Activated B cell treated with CpG ODN at 0.5 μM for 24 hours (primary cell): ENCODE data around the gene ANKRD9. TPM values are rescaled to one million over a fixed set of nuclear protein-coding genes. Genes with fewer than 3 reads are reported as not detected.
A peak's percentile ranks its signal among the peaks of the same experiment; 100 is the strongest.

Experiments used
- ATAC-seq: fragments of 200-7000 bp; cut with Tn5 transposase; one replicate; pipeline ENCODE4 v1.10.0; 2021; ENCODE audit warnings: low read depth, mild to moderate bottlenecking, moderate library complexity
- CTCF ChIA-PET: fragments of 350-600 bp; sonication (Branson Sonifier 250); formaldehyde crosslinking; loops from one replicate; lab custom pipeline; 2021; ENCODE audit warnings: antibody characterized with exemption; lab: Charles Lee
- POLR2A ChIA-PET: fragments of 350-600 bp; sonication (Branson Sonifier 250); formaldehyde crosslinking; loops from one replicate; lab custom pipeline; 2021; ENCODE audit warnings: antibody characterized with exemption; lab: Charles Lee
- DNase-seq: peaks from one replicate; pipeline ENCODE4 v3.0.0; 2022
- H3K27ac Mint-ChIP-seq: one replicate; pipeline ENCODE4 v1.8.0; 2020; ENCODE audit warnings: mixed read lengths
- H3K27me3 Mint-ChIP-seq: one replicate; pipeline ENCODE4 v1.8.0; 2021; ENCODE audit warnings: mixed read lengths
- H3K36me3 Mint-ChIP-seq: one replicate; pipeline ENCODE4 v1.8.0; 2021; ENCODE audit warnings: low read depth, mixed read lengths
- H3K4me1 Mint-ChIP-seq: one replicate; pipeline ENCODE4 v1.8.0; 2021; ENCODE audit warnings: mixed read lengths
- H3K4me3 Mint-ChIP-seq: one replicate; pipeline ENCODE4 v1.8.0; 2020; ENCODE audit warnings: mild to moderate bottlenecking, mixed read lengths
- H3K9me3 Mint-ChIP-seq: one replicate; pipeline ENCODE4 v1.8.0; 2020; ENCODE audit warnings: mixed read lengths
- intact Hi-C: fragments of 100-400 bp; cut with micrococcal nuclease; formaldehyde crosslinking; loops from one replicate; pipeline ENCODE4 v1.15.1; 2024
- total RNA-seq: library from RNA; stranded (reverse); gene quantifications from 2 replicates; pipeline ENCODE4 v1.2.3, GENCODE V29; 2022
- TF ChIP-seq, protein P1 (sequence below): fragments of 200-600 bp; IDR thresholded peaks from one replicate; pipeline ENCODE4 v1.8.0; 2022; ENCODE audit warnings: antibody characterized with exemption, mild to moderate bottlenecking

Gene ANKRD9
- total RNA-seq, 1 donor from 2014 or later, result 1.8 TPM

- Mint-ChIP-seq H3K36me3 (no peaks in the 10 kb centered on the region), H3K27ac (no peak overlapping the region)
Measured at GRCh38 chr14:102512793-102513300, 3.3 kb upstream of the ANKRD9 start.

DNA sequence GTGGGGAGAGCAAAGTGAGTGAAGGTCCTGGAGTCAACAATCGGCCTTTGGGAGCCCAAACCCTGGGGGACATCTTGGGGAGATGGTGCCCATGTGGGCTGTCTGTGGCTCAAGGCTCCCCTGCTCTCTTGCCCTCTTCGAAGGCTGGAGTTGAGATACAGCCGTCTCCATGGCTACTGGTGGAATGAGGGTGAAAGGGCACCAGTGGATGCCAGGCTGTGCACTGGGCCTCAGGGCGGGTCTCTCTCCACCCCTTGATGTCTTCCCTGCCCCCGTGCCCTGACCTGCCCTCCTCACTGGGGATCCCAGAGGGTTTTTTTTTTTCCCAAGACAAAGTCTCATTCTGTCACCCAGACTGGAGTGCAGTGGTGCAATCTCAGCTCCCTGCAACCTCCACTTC is 2.0 kb upstream of the ANKRD9 start:
- ChIA-PET CTCF (no interaction called here), POLR2A (no interaction called here)
- TF ChIP-seq, protein P1, sequence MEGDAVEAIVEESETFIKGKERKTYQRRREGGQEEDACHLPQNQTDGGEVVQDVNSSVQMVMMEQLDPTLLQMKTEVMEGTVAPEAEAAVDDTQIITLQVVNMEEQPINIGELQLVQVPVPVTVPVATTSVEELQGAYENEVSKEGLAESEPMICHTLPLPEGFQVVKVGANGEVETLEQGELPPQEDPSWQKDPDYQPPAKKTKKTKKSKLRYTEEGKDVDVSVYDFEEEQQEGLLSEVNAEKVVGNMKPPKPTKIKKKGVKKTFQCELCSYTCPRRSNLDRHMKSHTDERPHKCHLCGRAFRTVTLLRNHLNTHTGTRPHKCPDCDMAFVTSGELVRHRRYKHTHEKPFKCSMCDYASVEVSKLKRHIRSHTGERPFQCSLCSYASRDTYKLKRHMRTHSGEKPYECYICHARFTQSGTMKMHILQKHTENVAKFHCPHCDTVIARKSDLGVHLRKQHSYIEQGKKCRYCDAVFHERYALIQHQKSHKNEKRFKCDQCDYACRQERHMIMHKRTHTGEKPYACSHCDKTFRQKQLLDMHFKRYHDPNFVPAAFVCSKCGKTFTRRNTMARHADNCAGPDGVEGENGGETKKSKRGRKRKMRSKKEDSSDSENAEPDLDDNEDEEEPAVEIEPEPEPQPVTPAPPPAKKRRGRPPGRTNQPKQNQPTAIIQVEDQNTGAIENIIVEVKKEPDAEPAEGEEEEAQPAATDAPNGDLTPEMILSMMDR, result no peak
- Mint-ChIP-seq H3K4me1 (peaks cover 14% of the 10 kb centered on the region), H3K27me3 (peaks cover 3% of the 10 kb centered on the region), H3K27ac (no peak overlapping the region), H3K4me3 (no peak overlapping the region), H3K9me3 (no peaks in the 10 kb centered on the region), H3K36me3 (no peaks in the 10 kb centered on the region)
- intact Hi-C loops, result loop anchor here (10.0 kb wide), 2 partner anchors 277 to 427 kb away; partner anchors contain the start of gene HSP90AA1
- ATAC-seq, result no peak
- no peak for DNase-seq

More at GRCh38 chr14:102512793-102513300, 3.3 kb upstream of the ANKRD9 start:
- no peak overlapping the region for H3K4me3 Mint-ChIP-seq
- no peaks in the 10 kb centered on the region for H3K9me3 Mint-ChIP-seq
- intact Hi-C loops, result loop anchor here (10.0 kb wide), 2 partner anchors 278 to 428 kb away; partner anchors contain the start of gene HSP90AA1
- TF ChIP-seq, protein P1, result no peak
- ChIA-PET CTCF (no interaction called here), POLR2A (no interaction called here)
- DNase-seq, result no peak
- no peak for ATAC-seq
- peaks cover 14% of the 10 kb centered on the region for H3K4me1 Mint-ChIP-seq
- H3K27me3 Mint-ChIP-seq, result peaks cover 3% of the 10 kb centered on the region

DNA sequence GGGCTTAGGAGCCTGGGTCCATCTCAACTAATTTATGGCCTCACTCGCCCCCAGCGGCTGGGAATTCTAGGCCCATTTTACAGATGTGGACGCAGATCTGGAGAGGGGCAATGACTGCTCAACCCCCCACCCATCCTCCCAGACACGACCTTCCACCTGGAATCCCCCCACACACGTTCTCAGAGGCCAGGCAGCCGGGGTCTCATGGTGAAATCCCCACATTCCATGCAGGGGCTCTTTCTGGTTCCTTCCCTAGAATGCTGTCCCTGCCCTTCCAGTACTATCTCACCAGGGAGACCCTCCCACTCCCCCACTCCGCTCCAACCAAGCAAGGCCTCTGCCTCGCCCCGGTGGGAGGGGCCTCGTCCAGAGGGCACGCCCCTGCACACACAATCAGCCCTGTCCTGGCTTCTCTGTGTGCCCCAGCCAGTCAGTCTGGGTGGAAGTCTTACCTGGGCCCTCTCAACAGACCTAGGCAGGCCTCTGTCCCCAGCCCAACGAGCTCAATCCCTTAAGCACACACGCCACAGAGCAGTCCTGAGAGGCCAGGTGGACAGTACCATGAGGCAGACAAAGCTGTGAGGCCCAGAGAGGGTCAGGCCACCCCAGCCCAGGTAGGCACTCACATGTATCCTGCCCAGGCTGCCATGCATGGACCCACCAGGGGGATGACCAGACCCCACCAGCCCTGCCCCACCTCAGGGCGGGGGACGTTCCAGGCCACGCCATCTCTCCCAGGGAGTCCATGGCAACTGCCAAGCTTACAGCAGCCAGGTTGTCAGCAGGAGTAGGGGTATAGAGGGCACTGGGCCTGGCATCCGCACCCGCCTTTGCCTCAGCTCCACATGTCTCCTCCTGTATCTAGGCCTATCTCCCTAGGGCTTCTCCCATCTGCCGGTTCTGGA is 1.3 kb upstream of the ANKRD9 start:
- DNase-seq (no peak), ATAC-seq (no peak)
- peaks cover 3% of the 10 kb centered on the region for H3K27me3 Mint-ChIP-seq
- peak overlapping the region; percentile 82 for H3K4me3 Mint-ChIP-seq
- no peaks in the 10 kb centered on the region for H3K36me3 Mint-ChIP-seq
- CTCF ChIA-PET, result no interaction called here
- intact Hi-C loops, result loop anchor here (10.0 kb wide), 2 partner anchors 276 to 426 kb away; partner anchors contain the start of gene HSP90AA1
- POLR2A ChIA-PET, result interaction anchor here (0.7 to 0.9 kb wide), 2 partner anchors 19 to 823 kb away, joined by 3 read pairs; partner anchors contain the start of gene EIF5
- H3K4me1 Mint-ChIP-seq, result peaks cover 11% of the 10 kb centered on the region
- H3K9me3 Mint-ChIP-seq, result no peaks in the 10 kb centered on the region
- TF ChIP-seq, protein P1, result no peak
- no peak overlapping the region for H3K27ac Mint-ChIP-seq

DNA sequence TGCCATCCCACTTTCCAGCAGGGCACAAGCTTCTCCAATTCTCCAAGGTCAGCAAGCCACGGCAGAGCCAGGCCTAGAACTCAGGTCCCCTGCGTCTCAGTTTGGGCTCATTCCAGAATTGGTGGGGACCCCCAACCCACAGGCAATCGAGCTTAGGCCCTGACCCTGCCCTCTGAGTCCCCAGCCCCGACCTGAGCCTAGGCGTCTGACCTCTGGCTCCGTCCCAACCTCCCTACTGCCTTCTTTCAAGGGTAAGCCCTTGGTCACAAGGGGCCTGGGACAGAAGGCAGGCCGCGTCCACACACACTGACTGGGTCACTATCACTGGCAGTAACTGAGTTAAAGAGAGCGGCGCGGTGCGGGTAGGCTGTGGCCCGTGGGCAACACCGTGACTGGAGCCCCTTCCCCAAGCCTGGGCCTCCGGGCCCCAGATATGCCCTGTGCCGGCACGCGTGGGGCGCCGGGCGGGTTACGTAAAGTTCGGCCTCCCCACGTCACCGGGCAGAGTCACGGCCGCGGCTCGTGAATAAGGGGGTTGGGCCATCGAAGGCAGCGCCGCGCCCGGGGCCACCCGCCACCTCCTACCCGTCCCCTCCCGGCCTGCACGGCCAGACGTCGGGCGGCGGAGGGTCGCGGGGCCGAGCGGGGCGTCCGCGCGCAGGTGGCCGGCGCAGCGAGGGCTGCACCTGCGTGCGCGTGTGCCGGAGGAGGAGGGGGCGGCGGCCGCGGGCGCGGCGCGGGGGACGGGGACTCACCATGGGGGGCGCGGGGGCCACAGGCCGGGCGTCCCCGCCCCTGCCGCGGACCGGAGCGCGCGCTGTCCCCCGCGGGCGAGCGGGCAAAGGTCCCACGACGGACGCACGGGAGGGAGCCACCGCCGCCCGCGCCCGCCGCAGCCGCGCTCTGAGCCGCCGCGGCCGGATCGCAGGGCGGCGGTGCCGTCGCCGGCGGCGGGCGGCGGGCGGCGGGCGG is 516 bp downstream of the ANKRD9 start:
- intact Hi-C loops, result loop anchor here (1.0 to 2.0 kb wide), 2 partner anchors 15 to 146 kb away; partner anchors contain the start of genes CINP and TECPR2
- ATAC-seq (peak; percentile 22), DNase-seq (peak; percentile 53)
- peak overlapping the region; percentile 38 for H3K4me3 Mint-ChIP-seq
- no peak overlapping the region for H3K27ac Mint-ChIP-seq
- ChIA-PET POLR2A (interaction anchor here (0.9 to 1.1 kb wide), 3 partner anchors 82 to 146 kb away, joined by 3 to 5 read pairs (median 4); partner anchors contain the start of genes CINP and TECPR2), CTCF (interaction anchor here (0.7 to 1.1 kb wide), 2 partner anchors 9 to 192 kb away, joined by 3 read pairs; no protein-coding TSS in a partner anchor)
- TF ChIP-seq, protein P1, result no peak
- no peaks in the 10 kb centered on the region for H3K36me3 Mint-ChIP-seq
- peaks cover 11% of the 10 kb centered on the region for H3K4me1 Mint-ChIP-seq
- no peaks in the 10 kb centered on the region for H3K9me3 Mint-ChIP-seq
- peaks cover 3% of the 10 kb centered on the region for H3K27me3 Mint-ChIP-seq
